Hepatocyte (in vitro differentiated cells): ENCODE measurements around the gene CAVIN1. TPM values are rescaled to one million over a fixed set of nuclear protein-coding genes. Genes with fewer than 3 reads are reported as not detected.
"Not testable (repeated sequence)": the region's sequence is repeated elsewhere in the genome, so short reads cannot be mapped to it uniquely, and the experiment has no call there.

Source experiments
- DNase-seq: peaks from one replicate; pipeline ENCODE4 v3.0.0-alpha.2; 2016; ENCODE audit warnings: low spot score
- H2AFZ ChIP-seq: fragments of 200-600 bp; sonication (generic); 2 replicates; pipeline ENCODE4 v1.6.0; 2016; ENCODE audit warnings: antibody characterized with exemption, mild to moderate bottlenecking
- H3K27ac ChIP-seq: fragments of 200-600 bp; sonication (generic); 2 replicates; pipeline ENCODE4 v1.5.1; 2016; ENCODE audit warnings: mild to moderate bottlenecking
- H3K27me3 ChIP-seq: fragments of 200-600 bp; sonication (generic); 2 replicates; pipeline ENCODE4 v1.6.1; 2016
- H3K36me3 ChIP-seq: fragments of 200-600 bp; sonication (generic); replicated peaks from 2 replicates; pipeline ENCODE4 v1.5.1; 2016; ENCODE audit warnings: low read depth; ENCODE audit not compliant: insufficient read depth
- H3K4me1 ChIP-seq: fragments of 200-600 bp; sonication (generic); 2 replicates; pipeline ENCODE4 v1.5.1; 2016; ENCODE audit warnings: mild to moderate bottlenecking, moderate library complexity; ENCODE audit not compliant: insufficient read depth
- H3K4me2 ChIP-seq: fragments of 200-600 bp; sonication (generic); 2 replicates; pipeline ENCODE4 v1.6.0; 2016
- H3K4me3 ChIP-seq: fragments of 200-600 bp; sonication (generic); 2 replicates; pipeline ENCODE4 v1.5.1; 2016; ENCODE audit warnings: mild to moderate bottlenecking
- H3K79me2 ChIP-seq: fragments of 200-600 bp; sonication (generic); 2 replicates; pipeline ENCODE4 v1.6.0; 2017; ENCODE audit warnings: mild to moderate bottlenecking
- H3K9me2 ChIP-seq: fragments of 200-600 bp; sonication (generic); replicated peaks from 2 replicates; pipeline ENCODE4 v1.6.0; 2017; ENCODE audit warnings: mild to moderate bottlenecking; ENCODE audit not compliant: insufficient read depth
- H3K9me3 ChIP-seq: fragments of 200-600 bp; sonication (generic); 2 replicates; pipeline ENCODE4 v1.5.1; 2016; ENCODE audit warnings: low read depth, mild to moderate bottlenecking
- H4K20me1 ChIP-seq: fragments of 200-600 bp; sonication (generic); 2 replicates; pipeline ENCODE4 v1.6.0; 2016; ENCODE audit warnings: mild to moderate bottlenecking; ENCODE audit not compliant: insufficient read depth, poor library complexity, severe bottlenecking
- CTCF ChIP-seq: fragments of 200-600 bp; sonication (generic); IDR thresholded peaks from 2 replicates; pipeline ENCODE4 v1.5.1; 2016; ENCODE audit warnings: antibody characterized with exemption, mild to moderate bottlenecking; ENCODE audit not compliant: poor library complexity
- EZH2 ChIP-seq: fragments of 200-600 bp; sonication (generic); IDR thresholded peaks from 2 replicates; pipeline ENCODE4 v1.6.1; 2016; ENCODE audit warnings: antibody characterized with exemption, mild to moderate bottlenecking, borderline replicate concordance
- EZH2phosphoT487 ChIP-seq: fragments of 200-600 bp; sonication (generic); IDR thresholded peaks from one replicate; pipeline ENCODE4 v1.6.1; 2018; ENCODE audit warnings: antibody characterized with exemption, mild to moderate bottlenecking, low read depth, moderate library complexity; ENCODE audit not compliant: unreplicated experiment, severe bottlenecking
- WGBS: methylation state at CpG from one replicate; pipeline ENCODE4 v1.1.6; 2016; ENCODE audit warnings: low lambda C conversion rate; ENCODE audit errors: missing lambda C conversion rate; 5-methylcytosine and 5-hydroxymethylcytosine counted together
- polyA plus RNA-seq: library from polyadenylated mRNA; unstranded; fragments of >200 nt; fragmentation: Nextera tagmentation; extraction: Ambion mirVana; gene quantifications from 2 replicates; pipeline ENCODE4 v1.2.1, GENCODE V29; 2016
- total RNA-seq: library from RNA; depleted of rRNA; stranded (reverse); fragments of >200 nt; gene quantifications from 2 replicates; pipeline ENCODE4 v1.2.3, GENCODE V29; 2014

The CAVIN1 gene
- total and polyA plus RNA-seq, 2 experiments from 2014 or later: 85.8 to 111 TPM

GRCh38 chr17:42392692-42393415 is 30.2 kb downstream of the CAVIN1 start:
- H3K79me2 ChIP-seq: peaks cover 2% of the 10 kb centered on the region
- H2AFZ ChIP-seq: no peak overlapping the region
- no peaks in the 10 kb centered on the region for H3K9me3 ChIP-seq
- H3K27ac ChIP-seq: peak overlapping the region; percentile 24
- no peak overlapping the region for H3K4me2 ChIP-seq
- TF ChIP-seq EZH2: no peak
- TF ChIP-seq CTCF: no peak
- no peak for TF ChIP-seq EZH2phosphoT487
- no peaks in the 10 kb centered on the region for H3K9me2 ChIP-seq
- H4K20me1 ChIP-seq: no peaks in the 10 kb centered on the region
- 85% methylated on average over 4 of the region's 4 CpGs for WGBS
- no peaks in the 10 kb centered on the region for H3K36me3 ChIP-seq
- H3K27me3 ChIP-seq: no peaks in the 10 kb centered on the region
- peaks cover 13% of the 10 kb centered on the region for H3K4me1 ChIP-seq
- H3K4me3 ChIP-seq: no peak overlapping the region
- DNase-seq: peak; percentile 39

GRCh38 chr17:42391439-42391838 is 31.6 kb downstream of the CAVIN1 start:
- Histone ChIP-seq H3K4me1 (peaks cover 13% of the 10 kb centered on the region), H3K79me2 (peaks cover 16% of the 10 kb centered on the region)
- WGBS: 93% methylated on average over 8 of the region's 8 CpGs
- DNase-seq, H3K9me3 ChIP-seq, H4K20me1 ChIP-seq, H3K4me2 ChIP-seq, H3K9me2 ChIP-seq, H3K27me3 ChIP-seq, H3K36me3 ChIP-seq, H3K27ac ChIP-seq, H2AFZ ChIP-seq, H3K4me3 ChIP-seq: not testable (repeated sequence)

- WGBS: 69% methylated on average over 5 of the region's 5 CpGs
- Histone ChIP-seq H3K79me2 (peaks cover 32% of the 10 kb centered on the region), H3K27ac (peak overlapping the region; percentile 90)
These were observed 33.2 kb downstream of the CAVIN1 start for GRCh38 chr17:42389899-42390298.

GRCh38 chr17:42389135-42389417 is 34.0 kb downstream of the CAVIN1 start:
- WGBS: 12% methylated on average over 11 of the region's 11 CpGs
- peak overlapping the region; percentile 46 for H2AFZ ChIP-seq
- H3K4me3 ChIP-seq: peak overlapping the region; percentile 1

More at GRCh38 chr17:42389899-42390298, 33.2 kb downstream of the CAVIN1 start:
- H3K4me3 ChIP-seq: no peak overlapping the region
- no peaks in the 10 kb centered on the region for H3K9me3 ChIP-seq
- peaks cover 20% of the 10 kb centered on the region for H3K4me1 ChIP-seq
- TF ChIP-seq CTCF (no peak), EZH2 (no peak), EZH2phosphoT487 (no peak)
- H3K4me2 ChIP-seq: peak overlapping the region; percentile 71
- no peaks in the 10 kb centered on the region for H3K36me3 ChIP-seq
- DNase-seq: no peak
- H4K20me1 ChIP-seq: peaks cover 22% of the 10 kb centered on the region
- no peaks in the 10 kb centered on the region for H3K9me2 ChIP-seq
- no peaks in the 10 kb centered on the region for H3K27me3 ChIP-seq
- H2AFZ ChIP-seq: no peak overlapping the region

More at GRCh38 chr17:42389135-42389417, 34.0 kb downstream of the CAVIN1 start:
- no peak for TF ChIP-seq EZH2
- no peak for TF ChIP-seq CTCF
- no peak for TF ChIP-seq EZH2phosphoT487
- no peaks in the 10 kb centered on the region for H3K9me2 ChIP-seq
- H3K27me3 ChIP-seq: no peaks in the 10 kb centered on the region
- peaks cover 31% of the 10 kb centered on the region for H4K20me1 ChIP-seq
- H3K4me1 ChIP-seq: peaks cover 20% of the 10 kb centered on the region
- peak overlapping the region; percentile 71 for H3K4me2 ChIP-seq
- no peak for DNase-seq
- H3K79me2 ChIP-seq: peaks cover 40% of the 10 kb centered on the region
- H3K36me3 ChIP-seq: no peaks in the 10 kb centered on the region
- H3K9me3 ChIP-seq: no peaks in the 10 kb centered on the region
- H3K27ac ChIP-seq: peak overlapping the region; percentile 90
